Hindlimb muscle (tissue), 1 donor: Measurements from ENCODE around the gene MOCS1. TPM values are rescaled to one million over a fixed set of nuclear protein-coding genes. Genes with fewer than 3 reads are reported as not detected.

ENCODE experiments used
- DNase-seq: peaks from one replicate; pipeline ENCODE4 v3.0.0-alpha.2; 2013
- polyA plus RNA-seq: library from polyadenylated mRNA; unstranded; fragments of 120-200 nt; gene quantifications from one replicate; pipeline ENCODE4 v1.2.1, GENCODE V29; 2013; ENCODE audit not compliant: insufficient read length

The MOCS1 gene
- polyA plus RNA-seq, 1 donor, result 8.6 TPM

GRCh38 chr6:39948199-39948791 lies 14.0 kb upstream of the MOCS1 start:
- DNase-seq, result no peak

- no peak for DNase-seq
Measured at GRCh38 chr6:39947611-39948068, 13.4 kb upstream of the MOCS1 start.

GRCh38 chr6:39945626-39946025 lies 11.4 kb upstream of the MOCS1 start:
- no peak for DNase-seq

GRCh38 chr6:39942903-39943580 lies 8.8 kb upstream of the MOCS1 start:
- no peak for DNase-seq

- DNase-seq, result no peak
Measured at GRCh38 chr6:39941820-39942219, 7.6 kb upstream of the MOCS1 start.

GRCh38 chr6:39941138-39941537 lies 6.9 kb upstream of the MOCS1 start:
- no peak for DNase-seq

GRCh38 chr6:39938773-39939654 lies 4.8 kb upstream of the MOCS1 start:
- no peak for DNase-seq

GRCh38 chr6:39937686-39938333 lies 3.5 kb upstream of the MOCS1 start:
- DNase-seq, result no peak

- no peak for DNase-seq
Measured at GRCh38 chr6:39936857-39937256, 2.6 kb upstream of the MOCS1 start.

GRCh38 chr6:39935241-39935640 lies 979 bp upstream of the MOCS1 start:
- no peak for DNase-seq

GRCh38 chr6:39933669-39934130 lies 562 bp downstream of the MOCS1 start:
- no peak for DNase-seq

- no peak for DNase-seq
Measured at GRCh38 chr6:39932386-39932910, 1.8 kb downstream of the MOCS1 start.

GRCh38 chr6:39931607-39932006 lies 2.7 kb downstream of the MOCS1 start:
- DNase-seq, result no peak

- DNase-seq, result no peak
Measured at GRCh38 chr6:39930540-39930939, 3.7 kb downstream of the MOCS1 start.

- DNase-seq, result no peak
Measured at GRCh38 chr6:39929733-39930461, 4.4 kb downstream of the MOCS1 start.

- DNase-seq, result no peak
Measured at GRCh38 chr6:39929039-39929732, 5.1 kb downstream of the MOCS1 start.

- DNase-seq, result no peak
Measured at GRCh38 chr6:39927159-39927558, 7.1 kb downstream of the MOCS1 start.

- no peak for DNase-seq
Measured at GRCh38 chr6:39926668-39927067, 7.6 kb downstream of the MOCS1 start.

- no peak for DNase-seq
Measured at GRCh38 chr6:39925931-39926290, 8.4 kb downstream of the MOCS1 start.

GRCh38 chr6:39925191-39925930 lies 8.9 kb downstream of the MOCS1 start:
- no peak for DNase-seq

- DNase-seq, result no peak
Measured at GRCh38 chr6:39924283-39924682, 10.0 kb downstream of the MOCS1 start.
